Measurements from ENCODE around the gene PLCB3. TPM values are rescaled to one million over a fixed set of nuclear protein-coding genes. Genes with fewer than 3 reads are reported as not detected.

Gene PLCB3
- total and polyA plus RNA-seq, 2 experiments from 2014 or later, result 19.0 to 23.5 TPM

GRCh38 chr11:64268025-64268892 is 16.9 kb downstream of the PLCB3 start:
- H3K4me1 ChIP-seq (ENCODE audit: insufficient read depth), result peaks cover 26% of the 10 kb centered on the region
- no peaks in the 10 kb centered on the region for H4K20me1 ChIP-seq (ENCODE audit: insufficient read depth, poor library complexity, severe bottlenecking)
- no peak overlapping the region for H2AFZ ChIP-seq
- H3K9me3 ChIP-seq (ENCODE audit: low read depth), result no peaks in the 10 kb centered on the region
- H3K4me2 ChIP-seq, result peak overlapping the region; percentile 83
- no peaks in the 10 kb centered on the region for H3K27me3 ChIP-seq
- H3K4me3 ChIP-seq, result peak overlapping the region; percentile 15
- H3K79me2 ChIP-seq, result peaks cover 17% of the 10 kb centered on the region
- 63% methylated on average over 22 of the region's 23 CpGs for WGBS (ENCODE audit: low lambda C conversion rate, missing lambda C conversion rate)
- H3K36me3 ChIP-seq (replicated peaks; ENCODE audit: insufficient read depth, low read depth), result no peaks in the 10 kb centered on the region
- no peaks in the 10 kb centered on the region for H3K9me2 ChIP-seq (replicated peaks; ENCODE audit: insufficient read depth)
- peak overlapping the region; percentile 87 for H3K27ac ChIP-seq
- no peak for TF ChIP-seq EZH2 (IDR thresholded peaks at IDR 0.05; ENCODE audit: borderline replicate concordance)
- DNase-seq (ENCODE audit: low spot score), result peak; percentile 71

- peak overlapping the region; percentile 43 for H2AFZ ChIP-seq
- no peaks in the 10 kb centered on the region for H3K36me3 ChIP-seq (replicated peaks; ENCODE audit: insufficient read depth, low read depth)
- H3K4me3 ChIP-seq, result peak overlapping the region; percentile 15
- TF ChIP-seq CTCF (IDR thresholded peaks at IDR 0.05; ENCODE audit: poor library complexity), result no peak
- TF ChIP-seq EZH2 (IDR thresholded peaks at IDR 0.05; ENCODE audit: borderline replicate concordance), result no peak
- TF ChIP-seq EZH2phosphoT487 (IDR thresholded peaks at IDR 0.05; ENCODE audit: low read depth, severe bottlenecking, unreplicated experiment), result no peak
- peak overlapping the region; percentile 83 for H3K4me2 ChIP-seq
- H3K27me3 ChIP-seq, result no peaks in the 10 kb centered on the region
- peaks cover 26% of the 10 kb centered on the region for H3K4me1 ChIP-seq (ENCODE audit: insufficient read depth)
- peaks cover 18% of the 10 kb centered on the region for H3K79me2 ChIP-seq
- DNase-seq (ENCODE audit: low spot score), result peak; percentile 70
- H3K27ac ChIP-seq, result peak overlapping the region; percentile 87
- no peaks in the 10 kb centered on the region for H4K20me1 ChIP-seq (ENCODE audit: insufficient read depth, poor library complexity, severe bottlenecking)
- H3K9me2 ChIP-seq (replicated peaks; ENCODE audit: insufficient read depth), result no peaks in the 10 kb centered on the region
- no peaks in the 10 kb centered on the region for H3K9me3 ChIP-seq (ENCODE audit: low read depth)
- WGBS (ENCODE audit: low lambda C conversion rate, missing lambda C conversion rate), result 1% methylated on average over 30 of the region's 34 CpGs
Observed at GRCh38 chr11:64268893-64269539, 17.7 kb downstream of the PLCB3 start.

- no peaks in the 10 kb centered on the region for H3K36me3 ChIP-seq (replicated peaks; ENCODE audit: insufficient read depth, low read depth)
- TF ChIP-seq CTCF (IDR thresholded peaks at IDR 0.05; ENCODE audit: poor library complexity) (peak; percentile 27), EZH2phosphoT487 (IDR thresholded peaks at IDR 0.05; ENCODE audit: low read depth, severe bottlenecking, unreplicated experiment) (no peak)
- H3K27ac ChIP-seq, result peak overlapping the region; percentile 95
- H3K79me2 ChIP-seq, result peaks cover 18% of the 10 kb centered on the region
- no peaks in the 10 kb centered on the region for H3K9me3 ChIP-seq (ENCODE audit: low read depth)
- H3K9me2 ChIP-seq (replicated peaks; ENCODE audit: insufficient read depth), result no peaks in the 10 kb centered on the region
- peak; percentile 99 for DNase-seq (ENCODE audit: low spot score)
- H3K4me3 ChIP-seq, result peak overlapping the region; percentile 15
- peak overlapping the region; percentile 95 for H3K4me2 ChIP-seq
- no peaks in the 10 kb centered on the region for H3K27me3 ChIP-seq
- WGBS (ENCODE audit: low lambda C conversion rate, missing lambda C conversion rate), result under 1% methylated on average over 57 of the region's 58 CpGs
- peaks cover 26% of the 10 kb centered on the region for H3K4me1 ChIP-seq (ENCODE audit: insufficient read depth)
- no peaks in the 10 kb centered on the region for H4K20me1 ChIP-seq (ENCODE audit: insufficient read depth, poor library complexity, severe bottlenecking)
- H2AFZ ChIP-seq, result peak overlapping the region; percentile 43
Observed at GRCh38 chr11:64269540-64270220, 18.4 kb downstream of the PLCB3 start.

Measured in hepatocyte (in vitro differentiated cells).